ENCODE data around the gene MIB2. TPM values are rescaled to one million over a fixed set of nuclear protein-coding genes. Genes with fewer than 3 reads are reported as not detected.
"Not testable (repeated sequence)": the region's sequence is repeated elsewhere in the genome, so short reads cannot be mapped to it uniquely, and the experiment has no call there.

MIB2 gene
- total RNA-seq, 2 experiments from 2014 or later, result 40.1 to 41.3 TPM

- DNase-seq (peak; percentile 1), ATAC-seq (no peak)
- peaks cover 4% of the 10 kb centered on the region for H3K4me1 Mint-ChIP-seq (ENCODE audit: low read depth)
- intact Hi-C loops (cut with micrococcal nuclease), result no loop called here
- no peak for TF ChIP-seq CTCF (IDR thresholded peaks at IDR 0.05)
- ChIA-PET POLR2A (no interaction called here), CTCF (no interaction called here)
- no peak overlapping the region for H3K4me3 Mint-ChIP-seq
- H3K36me3 Mint-ChIP-seq (ENCODE audit: low read depth), result peaks cover 8% of the 10 kb centered on the region
- no peaks in the 10 kb centered on the region for H3K27me3 Mint-ChIP-seq
- no peaks in the 10 kb centered on the region for H3K9me3 Mint-ChIP-seq
- H3K27ac Mint-ChIP-seq, result no peak overlapping the region
Observed at GRCh38 chr1:1670866-1671265, 55.6 kb downstream of the MIB2 start.

- ChIA-PET POLR2A (no interaction called here), CTCF (no interaction called here)
- Mint-ChIP-seq H3K4me1 (ENCODE audit: low read depth) (peaks cover 4% of the 10 kb centered on the region), H3K27me3 (no peaks in the 10 kb centered on the region), H3K27ac (no peak overlapping the region), H3K9me3 (no peaks in the 10 kb centered on the region), H3K36me3 (ENCODE audit: low read depth) (peaks cover 8% of the 10 kb centered on the region), H3K4me3 (no peak overlapping the region)
- no peak for ATAC-seq
- TF ChIP-seq CTCF (IDR thresholded peaks at IDR 0.05), result no peak
- peak; percentile 0 for DNase-seq
- intact Hi-C loops (cut with micrococcal nuclease), result no loop called here
Observed at GRCh38 chr1:1671365-1672119, 56.2 kb downstream of the MIB2 start.

- DNase-seq, result peak; percentile 0
- H3K4me1 Mint-ChIP-seq (ENCODE audit: low read depth), result peaks cover 7% of the 10 kb centered on the region
- no peak overlapping the region for H3K27ac Mint-ChIP-seq
- intact Hi-C loops (cut with micrococcal nuclease), result no loop called here
- no peak overlapping the region for H3K4me3 Mint-ChIP-seq
- H3K9me3 Mint-ChIP-seq, result no peaks in the 10 kb centered on the region
- ChIA-PET CTCF (no interaction called here), POLR2A (no interaction called here)
- no peak for ATAC-seq
- TF ChIP-seq CTCF (IDR thresholded peaks at IDR 0.05), result no peak
- peaks cover 10% of the 10 kb centered on the region for H3K36me3 Mint-ChIP-seq (ENCODE audit: low read depth)
- H3K27me3 Mint-ChIP-seq, result no peaks in the 10 kb centered on the region
Observed at GRCh38 chr1:1672181-1672965, 57.1 kb downstream of the MIB2 start.

- H3K4me3 Mint-ChIP-seq; CTCF ChIA-PET; H3K27me3 Mint-ChIP-seq; H3K27ac Mint-ChIP-seq; DNase-seq; ATAC-seq; H3K9me3 Mint-ChIP-seq; POLR2A ChIA-PET; intact Hi-C loops (cut with micrococcal nuclease): not testable (repeated sequence)
- peaks cover 15% of the 10 kb centered on the region for H3K36me3 Mint-ChIP-seq (ENCODE audit: low read depth)
- H3K4me1 Mint-ChIP-seq (ENCODE audit: low read depth), result peaks cover 24% of the 10 kb centered on the region
Observed at GRCh38 chr1:1674806-1675205, 59.5 kb downstream of the MIB2 start.

GRCh38 chr1:1675218-1675617 lies 59.9 kb downstream of the MIB2 start:
- DNase-seq; H3K27ac Mint-ChIP-seq; POLR2A ChIA-PET; H3K4me3 Mint-ChIP-seq; CTCF ChIA-PET; H3K27me3 Mint-ChIP-seq; ATAC-seq; intact Hi-C loops (cut with micrococcal nuclease); H3K9me3 Mint-ChIP-seq: not testable (repeated sequence)
- Mint-ChIP-seq H3K4me1 (ENCODE audit: low read depth) (peaks cover 24% of the 10 kb centered on the region), H3K36me3 (ENCODE audit: low read depth) (peaks cover 15% of the 10 kb centered on the region)

GRCh38 chr1:1676087-1676486 lies 60.8 kb downstream of the MIB2 start:
- intact Hi-C loops (cut with micrococcal nuclease); DNase-seq; CTCF ChIA-PET; ATAC-seq; POLR2A ChIA-PET; H3K4me3 Mint-ChIP-seq; H3K27me3 Mint-ChIP-seq; H3K9me3 Mint-ChIP-seq; H3K27ac Mint-ChIP-seq: not testable (repeated sequence)
- H3K4me1 Mint-ChIP-seq (ENCODE audit: low read depth), result peaks cover 24% of the 10 kb centered on the region
- H3K36me3 Mint-ChIP-seq (ENCODE audit: low read depth), result peaks cover 15% of the 10 kb centered on the region
